HCT116 (cell line): ENCODE measurements around the gene STRIP1. TPM values are rescaled to one million over a fixed set of nuclear protein-coding genes. Genes with fewer than 3 reads are reported as not detected.

Experiments
- ATAC-seq: fragments of 200-7000 bp; cut with Tn5 transposase; 2 replicates; pipeline ENCODE4 v1.9.1; 2020; ENCODE audit warnings: mild to moderate bottlenecking, moderate library complexity
- Bru-seq: library from RNA; stranded (reverse); fragments of 400-500 nt; gene quantifications from one replicate; lab custom pipeline; 2021; lab: Mats Ljungman, UMichigan
- BruChase-seq, 2 experiments: library from RNA; stranded (reverse); fragments of 400-500 nt; gene quantifications; one replicate each; lab custom pipeline; 2021; lab: Mats Ljungman, UMichigan
- BruUV-seq: library from RNA; stranded (reverse); fragments of 400-500 nt; replicated peaks from 2 replicates; lab custom pipeline; 2021; lab: Mats Ljungman, UMichigan
- CTCF ChIA-PET: fragments of 300-600 bp; sonication (Branson Sonifier 250); formaldehyde crosslinking; loops from one replicate; lab custom pipeline; 2021; ENCODE audit warnings: antibody characterized with exemption; lab: Charles Lee
- POLR2A ChIA-PET: fragments of 300-600, 350-600 bp; sonication (Branson Sonifier 250); formaldehyde crosslinking; loops from one replicate; lab custom pipeline; 2021; ENCODE audit warnings: antibody characterized with exemption; lab: Charles Lee
- RAD21 ChIA-PET, 2 experiments: fragments of 300-600 bp; sonication (Branson Sonifier 250); formaldehyde crosslinking; loops; one replicate each; lab custom pipeline; 2023; ENCODE audit warnings: low total read pairs in 2 of 2; ENCODE audit not compliant: uncharacterized antibody in 2 of 2, unreplicated experiment in 2 of 2, low non-redundant PET in 1 of 2; lab: Charles Lee
- DNase-seq: peaks from one replicate; pipeline ENCODE4 v3.0.0-alpha.2; 2010; ENCODE audit warnings: low read depth, low spot score
- H2AFZ ChIP-seq: fragments of 200-600 bp; shearing (Covaris generic), sonication (generic); 2 replicates; pipeline ENCODE4 v1.6.1; 2017; ENCODE audit warnings: low read depth, mixed run types, mixed read lengths, antibody characterized with exemption, low read length; ENCODE audit not compliant: poor library complexity, severe bottlenecking
- H3K27ac ChIP-seq: 2 replicates; pipeline ENCODE4 v1.5.1; 2012; ENCODE audit warnings: low read depth, low read length
- H3K27me3 ChIP-seq: fragments of 200-600 bp; sonication (generic); 2 replicates; pipeline ENCODE4 v1.6.1; 2016; ENCODE audit warnings: mixed run types, low read length, mixed read lengths; ENCODE audit not compliant: insufficient read depth
- H3K36me3 ChIP-seq, 2 experiments: fragments of 200-500 bp in 1 of 2; fragments of 200-600 bp in 1 of 2; sonication (Bioruptor generic) in 1 of 2; sonication (generic) in 1 of 2; 2 replicates each; pipeline versions ENCODE4 v1.5.1 to v1.6.1; 2014 to 2016; ENCODE audit warnings: low read length in 2 of 2, inconsistent platforms in 1 of 2, mixed read lengths in 1 of 2, mixed run types in 1 of 2; ENCODE audit not compliant: insufficient read depth in 2 of 2, control insufficient read depth in 1 of 2
- H3K4me1 ChIP-seq, 2 experiments: fragments of 200-600 bp in 1 of 2; sonication (generic) in 1 of 2; 2 replicates each; pipeline versions ENCODE4 v1.5.1 to v1.6.1; 2012 to 2017; ENCODE audit warnings: low read length in 2 of 2, inconsistent platforms in 1 of 2, mild to moderate bottlenecking in 1 of 2, mixed read lengths in 1 of 2, mixed run types in 1 of 2, moderate library complexity in 1 of 2; ENCODE audit not compliant: insufficient read depth in 2 of 2, control insufficient read depth in 1 of 2
- H3K4me2 ChIP-seq: fragments of 200-600 bp; sonication (generic); 2 replicates; pipeline ENCODE4 v1.6.1; 2017; ENCODE audit warnings: mixed run types, low read length, mixed read lengths
- H3K4me3 ChIP-seq, 2 experiments: fragments of 200-600 bp in 1 of 2; sonication (generic) in 1 of 2; replicated peaks in 1 of 2; 2 replicates each; pipeline ENCODE4 v1.5.1; 2011 to 2016; ENCODE audit warnings: low read length in 2 of 2, control low read depth in 1 of 2, low read depth in 1 of 2, mild to moderate bottlenecking in 1 of 2, mixed read lengths in 1 of 2, mixed run types in 1 of 2
- H3K79me2 ChIP-seq: fragments of 200-600 bp; sonication (generic); 2 replicates; pipeline ENCODE4 v1.6.1; 2017; ENCODE audit warnings: mild to moderate bottlenecking, mixed run types, low read length, moderate library complexity, mixed read lengths; ENCODE audit not compliant: insufficient read depth
- H3K9ac ChIP-seq: fragments of 200-600 bp; sonication (generic); 2 replicates; pipeline ENCODE4 v1.6.1; 2016; ENCODE audit warnings: low read length, mixed read lengths
- H3K9me2 ChIP-seq: fragments of 200-600 bp; sonication (generic), shearing (Covaris generic); 2 replicates; pipeline ENCODE4 v1.6.1; 2017; ENCODE audit warnings: mixed run types, mild to moderate bottlenecking, moderate library complexity; ENCODE audit not compliant: insufficient read depth
- H3K9me3 ChIP-seq, 2 experiments: fragments of 200-500 bp in 1 of 2; fragments of 200-600 bp in 1 of 2; sonication (Bioruptor generic) in 1 of 2; sonication (generic) in 1 of 2; 2 replicates each; pipeline ENCODE4 v1.6.1; 2014 to 2017; ENCODE audit warnings: low read length in 2 of 2, mixed read lengths in 2 of 2, inconsistent platforms in 1 of 2, low read depth in 1 of 2, mild to moderate bottlenecking in 1 of 2, mixed run types in 1 of 2, moderate library complexity in 1 of 2; ENCODE audit not compliant: control insufficient read depth in 1 of 2, insufficient read depth in 1 of 2
- H4K20me1 ChIP-seq: fragments of 200-600 bp; sonication (generic), shearing (Covaris generic); 2 replicates; pipeline ENCODE4 v1.6.1; 2017; ENCODE audit warnings: mixed run types, mild to moderate bottlenecking, moderate library complexity; ENCODE audit not compliant: insufficient read depth
- ATF3 ChIP-seq: IDR thresholded peaks from 2 replicates; pipeline ENCODE4 v1.6.1; 2012
- CBX3 ChIP-seq: IDR thresholded peaks from 2 replicates; pipeline ENCODE4 v1.6.1; 2012; ENCODE audit warnings: low read depth
- CEBPB ChIP-seq: IDR thresholded peaks from 2 replicates; pipeline ENCODE4 v1.6.1; 2012; ENCODE audit warnings: low read depth
- CTCF ChIP-seq, 3 experiments: fragments of 200-600 bp in 1 of 3; sonication (generic) in 1 of 3; IDR thresholded peaks in 2 of 3; conservative IDR thresholded peaks in 1 of 3; 2 replicates each; pipeline ENCODE4 v1.5.1; 2012 to 2017; ENCODE audit warnings: low read depth in 2 of 3, low read length in 2 of 3, antibody characterized with exemption in 1 of 3, borderline replicate concordance in 1 of 3, control low read depth in 1 of 3, mild to moderate bottlenecking in 1 of 3, mixed read lengths in 1 of 3, mixed run types in 1 of 3, moderate library complexity in 1 of 3; ENCODE audit not compliant: insufficient read depth in 1 of 3
- EGR1 ChIP-seq: IDR thresholded peaks from 2 replicates; pipeline ENCODE4 v1.6.1; 2012; ENCODE audit warnings: low read depth
- ELF1 ChIP-seq: IDR thresholded peaks from 2 replicates; pipeline ENCODE4 v1.6.1; 2012; ENCODE audit warnings: low read depth, borderline replicate concordance
- EZH2 ChIP-seq: fragments of 200-600 bp; sonication (generic); IDR thresholded peaks from 2 replicates; pipeline ENCODE4 v1.6.1; 2017; ENCODE audit warnings: antibody characterized with exemption, mixed run types
- FOSL1 ChIP-seq: IDR thresholded peaks from 2 replicates; pipeline ENCODE4 v1.6.1; 2012; ENCODE audit warnings: low read depth
- POLR2AphosphoS5 ChIP-seq: IDR thresholded peaks from 2 replicates; pipeline ENCODE4 v1.6.1; 2011; ENCODE audit warnings: mild to moderate bottlenecking, low read depth, low read length, moderate library complexity
- SIN3A ChIP-seq: IDR thresholded peaks from 2 replicates; pipeline ENCODE4 v1.6.1; 2012; ENCODE audit warnings: low read depth
- SP1 ChIP-seq: IDR thresholded peaks from 2 replicates; pipeline ENCODE4 v1.6.1; 2012; ENCODE audit warnings: low read depth
- TCF7L2 ChIP-seq: IDR thresholded peaks from 2 replicates; pipeline ENCODE4 v1.7.0; 2011; ENCODE audit warnings: borderline replicate concordance, inconsistent platforms; ENCODE audit not compliant: insufficient read depth, insufficient read length; ENCODE audit errors: extremely low read depth
- YY1 ChIP-seq: IDR thresholded peaks from 2 replicates; pipeline ENCODE4 v1.6.1; 2011; ENCODE audit warnings: low read length, low read depth, moderate library complexity, mild to moderate bottlenecking; ENCODE audit not compliant: insufficient replicate concordance; ENCODE audit errors: extremely low read depth
- ZFX ChIP-seq: fragments of 450-650 bp; IDR thresholded peaks from 2 replicates; pipeline ENCODE4 v1.6.1; 2017
- intact Hi-C: fragments of 100-400 bp; cut with micrococcal nuclease; formaldehyde crosslinking; loops from 2 replicates; pipeline ENCODE4 v1.10.0; 2022
- long read RNA-seq: library from polyadenylated mRNA; unstranded; transcript quantifications from one replicate; pipeline ENCODE4 v2.0.0, GENCODE V29; 2021; ENCODE audit not compliant: unreplicated experiment
- polyA plus RNA-seq: library from polyadenylated mRNA; unstranded; fragments of >200 nt; gene quantifications from 2 replicates; pipeline ENCODE4 v1.2.1, GENCODE V29; 2012; ENCODE audit warnings: missing spikeins
- total RNA-seq: library from RNA; stranded (reverse); gene quantifications from one replicate; pipeline ENCODE4 v1.2.1, GENCODE V29; 2021; ENCODE audit not compliant: unreplicated experiment
- TF ChIP-seq, protein P1 (sequence below): IDR thresholded peaks from 2 replicates; pipeline ENCODE4 v1.6.1; 2012; ENCODE audit warnings: low read depth

The STRIP1 gene
- total RNA-seq (33.5 TPM), Bru-seq, nascent RNA (percentile 77 among the genes with signal in this experiment), BruChase-seq, experiment 1, labeled RNA remaining after a 6-hour chase (percentile 86 among the genes with signal in this experiment), BruChase-seq, experiment 2, labeled RNA remaining after a 2-hour chase (percentile 87 among the genes with signal in this experiment)
- polyA plus RNA-seq: 17.6 and 17.7 TPM in 2 replicates
- long read RNA-seq, transcript STRIP1-201 (21 exons, 3,265 nt): major isoform, 38 of 64 reads
- long read RNA-seq, partial matches to known transcripts: 9 of 64 reads
- long read RNA-seq, other reads (novel, unspliced or antisense): 17 of 64 reads

- H3K9me3 ChIP-seq: no peaks in the 10 kb centered on the region
- peaks cover 14 to 15% of the 10 kb centered on the region in 2 experiments; a peak in 3 of 4 replicates for H3K36me3 ChIP-seq
- ATAC-seq: peak; percentile 89
- H3K9ac ChIP-seq: peak within 1 kb of the TSS; percentile 91
- H3K4me1 ChIP-seq: peaks cover 3 to 14% of the 10 kb centered on the region in 2 experiments; a peak in 3 of 4 replicates
- DNase-seq: peak; percentile 91
- peak within 1 kb of the TSS; percentile 92 for H2AFZ ChIP-seq
- BruUV-seq: no TSS peak
- H3K27me3 ChIP-seq: no peaks in the 10 kb centered on the region
- ChIA-PET POLR2A (interaction anchor here (0.7 to 1.6 kb wide), 4 partner anchors 9 to 71 kb away, joined by 3 to 4 read pairs (median 3); partner anchors contain the start of gene AHCYL1), RAD21 (no interaction called here), CTCF (interaction anchor here (0.7 to 1.4 kb wide), 7 partner anchors 19 to 461 kb away, joined by 3 to 7 read pairs (median 5); partner anchors contain the start of gene AHCYL1)
- H3K4me3 ChIP-seq: peak within 1 kb of the TSS; percentile 88 to 89
- intact Hi-C loops: no loop called here
- H3K9me2 ChIP-seq: no peaks in the 10 kb centered on the region
- H3K27ac ChIP-seq: peak within 1 kb of the TSS; percentile 71
- no peaks in the 10 kb centered on the region for H4K20me1 ChIP-seq
- H3K79me2 ChIP-seq: peaks cover 30% of the 10 kb centered on the region
- peak within 1 kb of the TSS; percentile 77 for H3K4me2 ChIP-seq
- TF ChIP-seq SP1 (peak; percentile 47; the same call in 1 of the 2 replicates), POLR2AphosphoS5 (peak; percentile 92), FOSL1 (no peak), ZFX (peak; percentile 76), CTCF (IDR thresholded peaks at IDR 0.05 in 2 of 3, conservative IDR thresholded peaks at IDR 0.05 in 1 of 3; ENCODE audit: borderline replicate concordance in 1 of 3, insufficient read depth in 1 of 3, low read depth in 2 of 3, low read length in 2 of 3) (no peak), ELF1 (peak; percentile 48; the same call in 1 of the 2 replicates), ATF3 (no peak), YY1 (peak; percentile 100), EZH2 (no peak), EGR1 (peak; percentile 97), CEBPB (peak; percentile 82), SIN3A (peak; percentile 59; the same call in 1 of the 2 replicates), CBX3 (peak; percentile 45; the same call in 1 of the 2 replicates), TCF7L2 (peak; percentile 8)
- TF ChIP-seq, protein P1, sequence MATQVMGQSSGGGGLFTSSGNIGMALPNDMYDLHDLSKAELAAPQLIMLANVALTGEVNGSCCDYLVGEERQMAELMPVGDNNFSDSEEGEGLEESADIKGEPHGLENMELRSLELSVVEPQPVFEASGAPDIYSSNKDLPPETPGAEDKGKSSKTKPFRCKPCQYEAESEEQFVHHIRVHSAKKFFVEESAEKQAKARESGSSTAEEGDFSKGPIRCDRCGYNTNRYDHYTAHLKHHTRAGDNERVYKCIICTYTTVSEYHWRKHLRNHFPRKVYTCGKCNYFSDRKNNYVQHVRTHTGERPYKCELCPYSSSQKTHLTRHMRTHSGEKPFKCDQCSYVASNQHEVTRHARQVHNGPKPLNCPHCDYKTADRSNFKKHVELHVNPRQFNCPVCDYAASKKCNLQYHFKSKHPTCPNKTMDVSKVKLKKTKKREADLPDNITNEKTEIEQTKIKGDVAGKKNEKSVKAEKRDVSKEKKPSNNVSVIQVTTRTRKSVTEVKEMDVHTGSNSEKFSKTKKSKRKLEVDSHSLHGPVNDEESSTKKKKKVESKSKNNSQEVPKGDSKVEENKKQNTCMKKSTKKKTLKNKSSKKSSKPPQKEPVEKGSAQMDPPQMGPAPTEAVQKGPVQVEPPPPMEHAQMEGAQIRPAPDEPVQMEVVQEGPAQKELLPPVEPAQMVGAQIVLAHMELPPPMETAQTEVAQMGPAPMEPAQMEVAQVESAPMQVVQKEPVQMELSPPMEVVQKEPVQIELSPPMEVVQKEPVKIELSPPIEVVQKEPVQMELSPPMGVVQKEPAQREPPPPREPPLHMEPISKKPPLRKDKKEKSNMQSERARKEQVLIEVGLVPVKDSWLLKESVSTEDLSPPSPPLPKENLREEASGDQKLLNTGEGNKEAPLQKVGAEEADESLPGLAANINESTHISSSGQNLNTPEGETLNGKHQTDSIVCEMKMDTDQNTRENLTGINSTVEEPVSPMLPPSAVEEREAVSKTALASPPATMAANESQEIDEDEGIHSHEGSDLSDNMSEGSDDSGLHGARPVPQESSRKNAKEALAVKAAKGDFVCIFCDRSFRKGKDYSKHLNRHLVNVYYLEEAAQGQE: no peak
Observed at GRCh38 chr1:110034451-110035235, at the start of gene STRIP1. TSS of gene STRIP1 (plus strand) at chr1:110034624. CDS start at chr1:110034638, 14 bp downstream.
